Karpas-422 (cell line): ENCODE results near the gene GKN2. TPM values are rescaled to one million over a fixed set of nuclear protein-coding genes. Genes with fewer than 3 reads are reported as not detected.
"Not testable (repeated sequence)": the region's sequence is repeated elsewhere in the genome, so short reads cannot be mapped to it uniquely, and the experiment has no call there.

ENCODE experiments used
- DNase-seq: peaks from one replicate; pipeline ENCODE4 v3.0.0-alpha.2; 2015
- H2AFZ ChIP-seq: fragments of 200-600 bp; sonication (generic); 2 replicates; pipeline ENCODE4 v1.6.1; 2014; ENCODE audit warnings: antibody characterized with exemption, low read length, mixed read lengths
- H3K27ac ChIP-seq: fragments of 200-600 bp; sonication (generic); 2 replicates; pipeline ENCODE4 v1.5.1; 2014; ENCODE audit warnings: mild to moderate bottlenecking, low read length, moderate library complexity
- H3K27me3 ChIP-seq: fragments of 200-600 bp; sonication (generic); 2 replicates; pipeline ENCODE4 v1.6.1; 2014; ENCODE audit warnings: low read length, mixed read lengths
- H3K36me3 ChIP-seq: fragments of 200-600 bp; sonication (generic); 2 replicates; pipeline ENCODE4 v1.6.1; 2014; ENCODE audit warnings: low read length, mixed read lengths; ENCODE audit not compliant: insufficient read depth
- H3K4me1 ChIP-seq: fragments of 200-600 bp; sonication (generic); 2 replicates; pipeline ENCODE4 v1.6.1; 2014; ENCODE audit warnings: mild to moderate bottlenecking, low read length, mixed read lengths
- H3K4me2 ChIP-seq: fragments of 200-600 bp; sonication (generic); 2 replicates; pipeline ENCODE4 v1.6.1; 2014; ENCODE audit warnings: low read length, low read depth, mild to moderate bottlenecking; ENCODE audit not compliant: poor library complexity, severe bottlenecking
- H3K4me3 ChIP-seq: fragments of 200-600 bp; sonication (generic); 2 replicates; pipeline ENCODE4 v1.5.1; 2014; ENCODE audit warnings: mild to moderate bottlenecking, antibody characterized with exemption, low read length, mixed read lengths
- H3K79me2 ChIP-seq: fragments of 200-600 bp; sonication (generic); 2 replicates; pipeline ENCODE4 v1.6.1; 2014; ENCODE audit warnings: mild to moderate bottlenecking, low read length, mixed read lengths
- H3K9ac ChIP-seq: fragments of 200-600 bp; sonication (generic); 2 replicates; pipeline ENCODE4 v1.6.0; 2014; ENCODE audit warnings: low read length
- H3K9me2 ChIP-seq: fragments of 200-600 bp; sonication (generic), shearing (Covaris generic); replicated peaks from 2 replicates; pipeline ENCODE4 v1.6.0; 2014; ENCODE audit warnings: mild to moderate bottlenecking, low read length, moderate library complexity; ENCODE audit not compliant: insufficient read depth
- H3K9me3 ChIP-seq: fragments of 300-700, 200-600 bp; sonication (generic); 2 replicates; pipeline ENCODE4 v1.6.1; 2014; ENCODE audit warnings: low read length, mixed read lengths
- H4K20me1 ChIP-seq: fragments of 200-600 bp; sonication (generic); 2 replicates; pipeline ENCODE4 v1.6.1; 2014; ENCODE audit warnings: mild to moderate bottlenecking, antibody characterized with exemption, low read length, low read depth; ENCODE audit not compliant: insufficient read depth
- total RNA-seq: library from RNA; depleted of rRNA; stranded (reverse); fragments of >200 nt; shearing (Covaris generic); gene quantifications from 2 replicates; pipeline ENCODE4 v1.2.3, GENCODE V29; 2014; ENCODE audit warnings: low replicate concordance

GKN2 gene
- total RNA-seq, 1 experiment from 2014 or later = not detected

GRCh38 chr2:68907232-68907919 lies 45.3 kb downstream of the GKN2 start:
- H3K4me3 ChIP-seq = peak overlapping the region; percentile 52; the same call in 1 of the 2 replicates

GRCh38 chr2:68906716-68907115 lies 46.0 kb downstream of the GKN2 start:
- Histone ChIP-seq H3K4me1 (peaks cover 39% of the 10 kb centered on the region), H3K36me3 (no peaks in the 10 kb centered on the region), H3K27me3 (no peaks in the 10 kb centered on the region), H2AFZ (peak overlapping the region; percentile 95), H4K20me1 (no peaks in the 10 kb centered on the region), H3K9me3 (peaks cover 22% of the 10 kb centered on the region), H3K27ac (peak overlapping the region; percentile 96), H3K9me2 (no peaks in the 10 kb centered on the region), H3K4me2 (peak overlapping the region; percentile 6), H3K9ac (no peak overlapping the region), H3K79me2 (no peaks in the 10 kb centered on the region), H3K4me3 (no peak overlapping the region)
- peak; percentile 72 for DNase-seq

More at GRCh38 chr2:68907232-68907919, 45.3 kb downstream of the GKN2 start:
- Histone ChIP-seq H3K4me1 (peaks cover 39% of the 10 kb centered on the region), H3K27me3 (no peaks in the 10 kb centered on the region), H3K79me2 (no peaks in the 10 kb centered on the region), H3K9me2 (no peaks in the 10 kb centered on the region), H3K27ac (peak overlapping the region; percentile 96), H4K20me1 (no peaks in the 10 kb centered on the region), H3K9me3 (peaks cover 16% of the 10 kb centered on the region), H3K36me3 (no peaks in the 10 kb centered on the region), H3K9ac (peak overlapping the region; percentile 77), H3K4me2 (peak overlapping the region; percentile 72), H2AFZ (peak overlapping the region; percentile 4; the same call in 1 of the 2 replicates)
- DNase-seq = no peak

GRCh38 chr2:68905116-68905515 lies 47.6 kb downstream of the GKN2 start:
- Histone ChIP-seq H3K9me2 (no peaks in the 10 kb centered on the region), H3K79me2 (no peaks in the 10 kb centered on the region), H4K20me1 (no peaks in the 10 kb centered on the region), H3K4me1 (peaks cover 32% of the 10 kb centered on the region), H3K9ac (no peak overlapping the region), H3K9me3 (peaks cover 29% of the 10 kb centered on the region), H3K4me2 (no peak overlapping the region), H3K27me3 (no peaks in the 10 kb centered on the region), H3K36me3 (no peaks in the 10 kb centered on the region; the same call in 1 of the 2 replicates), H3K27ac (no peak overlapping the region), H3K4me3 (no peak overlapping the region), H2AFZ (0 out of 2 replicates have a peak overlapping the region, but pooled peaks have one; percentile 4)
- DNase-seq = no peak

- Histone ChIP-seq H3K9ac (no peak overlapping the region), H4K20me1 (no peaks in the 10 kb centered on the region), H3K4me1 (peaks cover 4% of the 10 kb centered on the region), H3K9me3 (peaks cover 33% of the 10 kb centered on the region), H3K4me2 (no peak overlapping the region), H2AFZ (no peak overlapping the region), H3K27ac (no peak overlapping the region), H3K9me2 (no peaks in the 10 kb centered on the region), H3K79me2 (no peaks in the 10 kb centered on the region), H3K27me3 (no peaks in the 10 kb centered on the region), H3K4me3 (no peak overlapping the region), H3K36me3 (no peaks in the 10 kb centered on the region; the same call in 1 of the 2 replicates)
- no peak for DNase-seq
Measured at GRCh38 chr2:68901561-68901960, 51.1 kb downstream of the GKN2 start.

- Histone ChIP-seq H3K4me2 (no peak overlapping the region), H3K9me2 (no peaks in the 10 kb centered on the region), H2AFZ (no peak overlapping the region), H3K79me2 (no peaks in the 10 kb centered on the region), H3K36me3 (no peaks in the 10 kb centered on the region; the same call in 1 of the 2 replicates), H3K9ac (no peak overlapping the region), H3K9me3 (peaks cover 33% of the 10 kb centered on the region), H3K27ac (no peak overlapping the region), H3K4me1 (peaks cover under 1% of the 10 kb centered on the region; the same call in 1 of the 2 replicates), H4K20me1 (no peaks in the 10 kb centered on the region), H3K27me3 (no peaks in the 10 kb centered on the region), H3K4me3 (no peak overlapping the region)
- DNase-seq = peak; percentile 49
Measured at GRCh38 chr2:68901199-68901514, 51.5 kb downstream of the GKN2 start.

- Histone ChIP-seq H4K20me1 (no peaks in the 10 kb centered on the region), H3K4me2 (no peak overlapping the region), H3K36me3 (no peaks in the 10 kb centered on the region; the same call in 1 of the 2 replicates), H3K9me2 (no peaks in the 10 kb centered on the region), H3K79me2 (no peaks in the 10 kb centered on the region), H3K9ac (no peak overlapping the region), H3K4me1 (no peaks in the 10 kb centered on the region), H3K4me3 (no peak overlapping the region), H2AFZ (no peak overlapping the region), H3K27me3 (no peaks in the 10 kb centered on the region), H3K9me3 (peaks cover 32% of the 10 kb centered on the region), H3K27ac (no peak overlapping the region)
- no peak for DNase-seq
Measured at GRCh38 chr2:68900496-68901198, 52.0 kb downstream of the GKN2 start.

- not testable (repeated sequence) for H3K36me3 ChIP-seq, H3K9ac ChIP-seq, DNase-seq, H3K4me1 ChIP-seq, H2AFZ ChIP-seq, H3K4me3 ChIP-seq, H3K27me3 ChIP-seq, H3K4me2 ChIP-seq, H3K27ac ChIP-seq, H3K9me2 ChIP-seq, H4K20me1 ChIP-seq, H3K79me2 ChIP-seq, H3K9me3 ChIP-seq
Measured at GRCh38 chr2:68895981-68896380, 56.7 kb downstream of the GKN2 start.
